Stimulated activated CD8-positive, alpha-beta memory T cell treated with anti-CD3 and anti-CD28 coated beads, Interleukin-7, amount 100 ng/mL, for 48 hours (primary cell): ENCODE results near the gene RASL11B.

Experiments
- DNase-seq, 2 donors: peaks; one replicate each; pipeline ENCODE4 v3.0.0-alpha.2; 2020; ENCODE audit warnings: low read depth in 1 of 2; ENCODE audit errors: extremely low read depth in 1 of 2

RASL11B gene

GRCh38 chr4:52873191-52873590 lies 11.1 kb downstream of the RASL11B start:
- no peak for DNase-seq

GRCh38 chr4:52873861-52874343 lies 11.8 kb downstream of the RASL11B start:
- DNase-seq = no peak

GRCh38 chr4:52874948-52875347 lies 12.8 kb downstream of the RASL11B start:
- DNase-seq = no peak

GRCh38 chr4:52876069-52876468 lies 14.0 kb downstream of the RASL11B start:
- no peak for DNase-seq

GRCh38 chr4:52877036-52877435 lies 14.9 kb downstream of the RASL11B start:
- no peak for DNase-seq

- no peak for DNase-seq
These were observed 15.6 kb downstream of the RASL11B start for GRCh38 chr4:52877694-52878093.

- no peak for DNase-seq
These were observed 17.4 kb downstream of the RASL11B start for GRCh38 chr4:52879471-52879870.

- DNase-seq = no peak
These were observed 18.9 kb downstream of the RASL11B start for GRCh38 chr4:52880994-52881393.

DNA sequence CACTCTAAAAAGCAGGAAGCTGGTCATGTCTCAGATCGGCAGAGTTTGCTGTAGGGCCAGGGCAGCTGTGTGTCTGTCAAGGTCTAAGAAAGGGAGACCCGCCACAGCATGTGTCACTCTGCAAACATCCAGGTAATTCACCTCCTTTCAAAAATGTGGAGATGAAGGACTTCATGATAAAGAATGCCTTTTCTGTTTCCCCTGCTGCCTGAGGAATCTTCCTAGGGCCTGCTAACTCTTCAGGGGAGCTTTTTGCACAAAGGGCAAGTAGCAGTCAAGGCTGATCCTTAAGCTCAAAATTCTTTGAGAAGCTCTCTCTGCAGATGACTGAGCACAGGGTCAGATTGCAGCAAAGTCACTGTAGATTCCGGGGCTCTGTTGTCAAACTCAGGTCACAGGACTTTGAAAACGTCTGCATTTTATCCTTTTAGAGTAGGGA lies 21.1 kb downstream of the RASL11B start:
- no peak for DNase-seq

DNA sequence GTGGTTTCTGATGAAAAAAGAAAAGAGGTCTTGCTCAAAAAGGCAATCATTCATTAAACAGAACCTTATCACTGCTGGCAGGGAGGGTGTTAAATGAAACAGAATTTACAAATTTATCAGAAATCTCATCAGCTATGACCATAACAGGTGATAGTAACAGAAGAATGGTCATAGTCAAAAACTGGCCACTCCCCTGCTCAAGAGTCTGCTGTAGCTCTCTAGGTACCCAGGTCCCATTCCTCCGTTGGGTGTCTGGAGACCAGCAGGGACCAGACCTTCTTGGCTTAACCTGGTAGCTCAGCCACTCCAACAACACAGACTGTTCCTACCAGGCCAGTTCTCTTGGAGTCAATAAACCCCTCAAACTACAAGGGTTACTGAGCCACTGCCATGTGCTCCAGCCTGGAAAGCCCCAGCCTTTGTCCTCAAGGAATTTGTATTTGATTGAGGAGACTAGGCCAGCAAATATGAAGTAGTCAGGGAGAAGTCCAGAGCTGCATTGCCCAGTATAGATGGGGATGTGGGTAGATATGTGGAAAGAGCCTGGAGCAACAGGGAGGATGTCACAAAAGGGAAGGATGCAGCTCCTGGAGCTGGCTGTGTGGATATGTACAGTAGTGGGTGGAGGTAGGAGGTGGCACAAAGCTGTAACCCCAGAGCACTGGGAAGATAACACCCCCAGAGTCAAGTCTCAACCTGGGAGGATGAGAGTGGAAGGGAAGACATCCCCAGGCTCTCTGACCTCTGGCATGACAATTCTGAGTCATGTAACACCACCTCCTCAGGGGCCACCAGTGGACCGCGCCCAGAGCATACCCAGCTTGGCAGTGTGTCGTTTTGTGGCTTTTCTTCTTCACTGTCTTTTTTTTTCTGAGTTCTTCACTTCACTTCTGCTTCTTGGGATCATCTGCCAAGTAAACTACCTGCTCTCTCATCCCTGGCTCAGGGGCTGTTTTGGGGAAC lies 21.9 kb downstream of the RASL11B start:
- DNase-seq = no peak

GRCh38 chr4:52884994-52885393 lies 22.9 kb downstream of the RASL11B start:
- no peak for DNase-seq

DNA sequence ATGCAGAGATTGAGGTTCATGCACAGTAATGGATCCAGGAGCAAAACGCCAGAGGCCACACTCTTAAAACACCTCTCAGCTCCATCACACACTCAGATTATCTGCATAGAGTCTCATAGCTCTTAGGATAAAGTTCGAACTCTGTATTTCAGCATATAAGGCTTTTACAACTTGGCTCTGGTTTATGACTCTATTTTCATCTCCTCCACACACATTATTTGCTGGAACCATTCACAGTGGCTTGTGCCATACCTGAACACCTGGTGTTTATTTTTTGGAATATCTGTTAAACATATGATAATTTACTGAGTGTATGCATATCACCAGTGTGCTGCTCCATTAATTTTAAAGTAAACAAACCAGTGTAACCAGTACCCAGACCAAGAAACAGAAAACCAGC lies 27.2 kb downstream of the RASL11B start:
- DNase-seq = no peak

DNA sequence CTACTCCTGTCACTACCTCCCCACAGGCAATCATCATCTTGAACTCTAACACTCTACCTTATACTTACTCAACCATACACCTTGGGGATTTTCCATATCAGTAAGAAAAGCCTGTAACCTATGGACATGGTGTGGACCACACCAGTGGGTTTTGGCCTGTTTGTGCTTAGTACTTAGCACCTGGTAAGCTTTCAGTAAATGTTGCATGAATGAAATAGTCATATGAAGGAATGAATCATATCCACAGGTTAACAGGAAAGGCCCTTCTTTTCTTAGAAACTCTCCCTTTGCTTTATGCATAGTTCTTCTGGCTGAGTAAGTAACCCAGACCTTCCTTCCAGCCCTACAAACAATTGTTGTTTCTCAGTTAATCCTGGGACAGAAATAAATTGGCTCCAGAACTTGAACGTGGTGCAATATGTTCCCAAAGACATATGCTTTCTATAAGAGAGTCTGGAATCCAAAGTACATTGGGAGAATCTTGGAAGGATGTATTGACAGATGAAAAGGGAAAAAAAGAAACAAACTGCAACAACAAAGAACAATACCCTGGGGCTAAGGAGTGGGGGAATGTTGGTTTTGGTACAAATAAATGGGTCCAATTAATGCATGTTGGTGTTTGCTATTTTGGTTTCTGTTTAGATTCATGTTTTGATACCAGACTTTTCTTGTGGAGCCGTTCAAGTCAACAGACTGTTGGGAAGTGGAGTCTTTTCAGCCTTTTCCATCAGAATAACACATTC lies 27.8 kb downstream of the RASL11B start:
- DNase-seq = peak in 1 of 2 donors; percentile 12

- no peak for DNase-seq
These were observed 28.3 kb downstream of the RASL11B start for GRCh38 chr4:52890521-52890791.

GRCh38 chr4:52891743-52892142 lies 29.6 kb downstream of the RASL11B start:
- DNase-seq = no peak

DNA sequence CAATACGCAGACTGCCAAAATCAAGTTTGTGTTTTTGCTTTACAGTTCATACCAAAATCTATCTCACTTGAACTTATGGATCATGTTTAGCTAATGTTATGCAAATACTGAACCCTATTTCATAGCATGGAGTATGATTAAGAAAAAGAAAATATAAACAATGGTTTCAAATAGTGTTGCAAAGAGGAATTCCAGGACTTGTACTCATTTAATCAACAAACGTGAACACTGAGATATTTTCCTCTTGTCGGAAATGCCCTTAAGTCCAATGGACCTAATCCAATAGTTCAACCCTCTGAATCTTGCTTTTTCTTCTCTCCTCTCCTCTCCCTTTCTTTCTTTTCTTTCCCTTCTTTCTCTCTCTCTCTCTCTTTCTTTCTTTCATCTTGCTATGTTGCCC lies 30.8 kb downstream of the RASL11B start:
- DNase-seq = no peak

DNA sequence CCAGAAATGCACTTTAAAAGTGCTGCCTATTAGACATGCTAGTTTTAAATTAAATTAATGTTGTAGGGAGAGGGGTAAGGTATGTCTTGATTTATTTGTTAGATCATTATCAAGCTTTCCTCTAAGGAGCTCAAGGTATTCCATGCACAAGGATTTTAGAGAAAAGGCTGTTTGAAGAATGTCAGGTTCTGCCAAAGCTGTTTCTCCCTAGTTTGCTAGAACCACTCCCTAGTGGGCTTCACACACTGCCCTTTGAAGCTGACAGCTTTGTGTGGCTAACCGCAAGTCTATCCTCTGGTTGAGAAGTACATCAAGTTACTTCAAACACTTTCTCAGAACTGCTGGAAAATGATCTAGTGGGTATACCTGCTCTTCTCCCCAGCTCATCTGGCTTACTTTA lies 32.3 kb downstream of the RASL11B start:
- no peak for DNase-seq

DNA sequence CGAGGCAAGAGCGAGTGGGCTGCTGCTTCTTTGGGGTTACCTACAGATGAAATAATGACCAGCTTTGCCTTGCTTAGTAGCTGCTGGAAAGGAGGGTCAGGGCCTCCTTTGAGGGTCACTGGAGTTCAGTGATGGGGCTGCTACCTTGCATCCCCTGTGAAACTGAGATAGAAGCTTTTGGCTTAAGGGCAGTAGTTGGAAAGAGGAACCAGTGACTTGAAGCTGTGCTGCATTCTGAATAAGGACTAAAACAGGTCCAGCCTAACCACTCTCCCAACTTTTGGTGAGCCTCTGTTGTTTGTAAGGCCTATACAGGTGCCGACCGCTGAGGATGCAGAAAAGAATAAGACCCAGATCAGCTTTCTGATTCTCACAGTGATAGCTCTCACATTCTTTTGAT lies 41.2 kb downstream of the RASL11B start:
- DNase-seq = no peak

DNA sequence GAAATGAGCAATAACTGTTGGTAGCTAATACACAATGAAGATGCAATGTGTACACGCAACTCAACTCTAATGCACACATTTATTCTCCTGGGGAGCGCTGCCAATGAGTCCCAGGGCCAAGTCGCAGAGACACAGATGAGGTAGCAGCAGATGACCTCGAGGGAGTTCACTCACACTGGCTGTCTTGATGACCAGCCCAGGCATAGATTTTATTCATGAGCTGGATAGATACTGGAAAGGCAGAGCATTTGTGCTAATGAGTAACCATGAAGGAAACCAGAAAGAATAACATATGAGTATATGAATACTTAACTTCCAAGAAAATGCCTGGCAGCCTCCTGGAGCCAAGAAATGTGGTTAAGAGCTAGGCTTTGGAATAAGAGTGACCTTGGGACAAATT lies 42.3 kb downstream of the RASL11B start:
- DNase-seq = no peak

DNA sequence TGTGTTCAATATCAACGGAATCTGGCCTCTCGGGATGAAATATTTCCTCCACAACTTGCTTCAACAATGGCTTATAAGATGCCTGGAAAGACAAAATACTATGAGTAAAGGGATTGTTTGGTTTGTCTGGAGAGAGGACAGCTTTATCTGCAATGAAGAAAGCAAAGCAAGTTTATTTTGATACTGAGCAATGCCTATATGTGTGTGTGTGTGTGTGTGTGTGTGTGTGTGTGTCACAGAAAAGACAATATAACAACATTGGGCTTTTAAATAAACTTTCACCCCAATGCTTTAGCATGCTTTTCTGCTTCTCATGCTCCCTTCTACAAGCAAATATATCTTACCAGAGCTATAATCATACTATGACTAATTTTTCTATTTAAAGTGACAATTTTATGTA lies 45.4 kb downstream of the RASL11B start:
- DNase-seq = no peak

DNA sequence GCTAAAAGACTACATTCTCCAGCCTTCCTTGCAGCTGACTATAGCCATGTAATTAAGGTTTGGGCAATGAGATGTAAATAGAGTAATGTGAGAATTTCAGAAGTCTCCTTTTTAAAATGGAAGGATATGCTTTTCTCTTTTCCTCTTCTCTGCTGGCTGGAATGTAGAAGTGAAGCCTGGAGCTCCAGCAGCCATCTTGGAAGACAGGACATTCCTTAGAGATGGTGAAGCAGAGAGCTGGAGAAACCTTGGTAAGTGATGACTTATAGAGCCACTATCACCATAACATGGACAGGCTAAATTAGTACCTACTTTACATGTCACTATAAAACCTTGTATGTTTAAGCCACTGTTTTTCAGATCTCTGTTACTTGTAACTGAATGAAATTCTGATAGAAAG lies 48.0 kb downstream of the RASL11B start:
- no peak for DNase-seq

DNA sequence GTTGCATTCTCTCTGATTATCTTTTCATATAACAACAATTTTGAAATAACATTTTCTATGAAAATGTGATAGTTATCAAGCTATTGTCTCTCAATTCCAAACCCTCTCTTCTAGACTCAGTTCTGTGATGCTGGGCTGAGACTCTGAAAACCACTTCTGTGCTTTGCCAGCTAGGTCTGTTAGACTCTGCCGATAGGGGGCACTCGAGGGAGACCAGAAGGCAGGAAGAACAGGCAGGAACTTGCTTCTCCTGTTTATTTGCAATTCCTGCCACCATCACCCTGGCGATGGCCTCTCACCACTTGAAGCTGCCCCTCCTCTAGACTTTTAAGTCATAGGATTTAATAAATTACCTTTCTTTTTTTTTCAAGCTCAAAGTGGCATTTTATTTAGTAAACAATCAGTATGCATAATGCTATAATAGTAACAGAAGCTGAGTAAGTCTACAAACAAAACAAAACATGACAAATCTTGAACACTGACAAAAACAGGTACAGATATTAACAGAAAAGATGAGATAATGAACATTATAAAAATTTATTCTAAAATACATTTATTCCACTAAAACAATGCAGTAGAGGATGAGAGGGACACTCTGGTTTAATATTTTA lies 49.7 kb downstream of the RASL11B start:
- DNase-seq = peak; percentile 7 to 64
